Measurements from ENCODE around the gene SLC12A7. TPM values are rescaled to one million over a fixed set of nuclear protein-coding genes. Genes with fewer than 3 reads are reported as not detected.

Gene SLC12A7
- total RNA-seq, 1 donor from 2014 or later: 30.5 TPM

GRCh38 chr5:1108865-1109174, 3.0 kb downstream of the SLC12A7 start:
- no peak overlapping the region for H3K9ac ChIP-seq (ENCODE audit: low read length)
- DNase-seq (ENCODE audit: low read depth): no peak
- Mint-ChIP-seq H3K36me3 (ENCODE audit: low read depth, unreplicated experiment) (peaks cover 3% of the 10 kb centered on the region), H3K4me1 (ENCODE audit: low read depth, unreplicated experiment) (peaks cover 3% of the 10 kb centered on the region), H3K27ac (ENCODE audit: unreplicated experiment) (no peak overlapping the region), H3K4me3 (ENCODE audit: unreplicated experiment) (no peak overlapping the region), H3K9me3 (ENCODE audit: unreplicated experiment) (no peaks in the 10 kb centered on the region), H3K27me3 (ENCODE audit: low read depth, unreplicated experiment) (peaks cover 1% of the 10 kb centered on the region)
- H3K4me3 ChIP-seq (ENCODE audit: insufficient read depth, low read depth, low read length): no peak overlapping the region
- H3K36me3 ChIP-seq (ENCODE audit: insufficient read depth, low read length): no peaks in the 10 kb centered on the region
- H2AFZ ChIP-seq (ENCODE audit: low read depth, low read length): no peak overlapping the region
- no peaks in the 10 kb centered on the region for H3K9me3 ChIP-seq (ENCODE audit: insufficient read depth, low read depth, low read length)
- no peak for FAIRE-seq
- TF ChIP-seq EZH2 (IDR thresholded peaks at IDR 0.05; ENCODE audit: insufficient read depth, low read length): no peak
- TF ChIP-seq, protein P1, sequence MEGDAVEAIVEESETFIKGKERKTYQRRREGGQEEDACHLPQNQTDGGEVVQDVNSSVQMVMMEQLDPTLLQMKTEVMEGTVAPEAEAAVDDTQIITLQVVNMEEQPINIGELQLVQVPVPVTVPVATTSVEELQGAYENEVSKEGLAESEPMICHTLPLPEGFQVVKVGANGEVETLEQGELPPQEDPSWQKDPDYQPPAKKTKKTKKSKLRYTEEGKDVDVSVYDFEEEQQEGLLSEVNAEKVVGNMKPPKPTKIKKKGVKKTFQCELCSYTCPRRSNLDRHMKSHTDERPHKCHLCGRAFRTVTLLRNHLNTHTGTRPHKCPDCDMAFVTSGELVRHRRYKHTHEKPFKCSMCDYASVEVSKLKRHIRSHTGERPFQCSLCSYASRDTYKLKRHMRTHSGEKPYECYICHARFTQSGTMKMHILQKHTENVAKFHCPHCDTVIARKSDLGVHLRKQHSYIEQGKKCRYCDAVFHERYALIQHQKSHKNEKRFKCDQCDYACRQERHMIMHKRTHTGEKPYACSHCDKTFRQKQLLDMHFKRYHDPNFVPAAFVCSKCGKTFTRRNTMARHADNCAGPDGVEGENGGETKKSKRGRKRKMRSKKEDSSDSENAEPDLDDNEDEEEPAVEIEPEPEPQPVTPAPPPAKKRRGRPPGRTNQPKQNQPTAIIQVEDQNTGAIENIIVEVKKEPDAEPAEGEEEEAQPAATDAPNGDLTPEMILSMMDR (IDR thresholded peaks at IDR 0.05; ENCODE audit: insufficient read depth, low read depth, low read length): no peak
- H3K27ac ChIP-seq (ENCODE audit: low read depth, low read length): no peak overlapping the region
- no peak overlapping the region for H3K4me2 ChIP-seq (ENCODE audit: low read length)
- no peaks in the 10 kb centered on the region for H3K79me2 ChIP-seq (ENCODE audit: insufficient read depth, low read length)
- peaks cover 16% of the 10 kb centered on the region for H3K27me3 ChIP-seq (ENCODE audit: insufficient read depth, low read length)
- no peaks in the 10 kb centered on the region for H3K4me1 ChIP-seq (ENCODE audit: insufficient read depth, low read length)
- H4K20me1 ChIP-seq (ENCODE audit: insufficient read depth, low read length): peaks cover 5% of the 10 kb centered on the region

DNA sequence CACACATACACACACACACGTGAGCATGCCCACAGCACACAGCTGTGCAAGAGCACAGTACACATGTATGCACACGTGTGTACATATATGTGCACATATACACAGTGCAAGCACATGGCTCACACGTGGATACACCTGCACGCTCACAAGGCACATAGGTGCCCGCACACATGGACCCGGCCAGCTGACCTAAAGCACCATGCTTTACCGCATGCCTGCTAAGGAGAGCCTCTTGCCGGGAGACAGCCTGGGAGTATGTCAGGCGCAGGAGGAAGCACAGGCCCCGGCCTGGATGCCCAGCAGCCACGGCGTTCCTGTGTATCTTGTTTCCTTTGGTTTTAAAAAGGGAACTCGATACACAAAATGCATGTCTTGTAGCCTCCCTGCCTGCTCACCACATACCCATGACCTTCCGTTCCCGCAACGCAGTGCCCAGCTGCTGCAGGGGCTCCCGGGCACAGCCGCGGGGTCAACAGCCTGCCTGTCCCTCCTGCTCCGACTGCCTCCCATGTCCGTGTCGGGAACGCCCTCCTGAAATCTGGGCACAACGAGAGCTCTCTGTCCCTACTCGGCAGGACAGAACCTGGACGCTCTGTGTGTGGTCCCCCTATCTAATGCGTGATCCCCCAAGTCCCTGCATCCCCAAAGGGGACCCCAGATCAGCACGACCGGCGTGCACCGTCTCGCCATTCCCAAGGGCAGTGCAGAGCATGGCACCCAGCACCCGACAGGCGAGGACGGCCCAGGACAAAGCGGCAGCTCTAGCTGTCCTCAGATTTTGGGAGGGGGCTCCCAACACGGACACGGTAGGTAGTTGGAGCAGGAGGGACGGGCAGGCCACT, 3.6 kb downstream of the SLC12A7 start:
- Histone ChIP-seq H3K27me3 (ENCODE audit: insufficient read depth, low read length) (peaks cover 14% of the 10 kb centered on the region), H3K4me1 (ENCODE audit: insufficient read depth, low read length) (no peaks in the 10 kb centered on the region), H3K36me3 (ENCODE audit: insufficient read depth, low read length) (no peaks in the 10 kb centered on the region), H2AFZ (ENCODE audit: low read depth, low read length) (no peak overlapping the region), H3K79me2 (ENCODE audit: insufficient read depth, low read length) (no peaks in the 10 kb centered on the region), H3K4me3 (ENCODE audit: insufficient read depth, low read depth, low read length) (no peak overlapping the region), H4K20me1 (ENCODE audit: insufficient read depth, low read length) (peaks cover 9% of the 10 kb centered on the region), H3K9ac (ENCODE audit: low read length) (no peak overlapping the region), H3K9me3 (ENCODE audit: insufficient read depth, low read depth, low read length) (no peaks in the 10 kb centered on the region), H3K4me2 (ENCODE audit: low read length) (no peak overlapping the region), H3K27ac (ENCODE audit: low read depth, low read length) (no peak overlapping the region)
- no peaks in the 10 kb centered on the region for H3K27me3 Mint-ChIP-seq (ENCODE audit: low read depth, unreplicated experiment)
- H3K4me1 Mint-ChIP-seq (ENCODE audit: low read depth, unreplicated experiment): peaks cover 5% of the 10 kb centered on the region
- no peaks in the 10 kb centered on the region for H3K9me3 Mint-ChIP-seq (ENCODE audit: unreplicated experiment)
- DNase-seq (ENCODE audit: low read depth): no peak
- H3K36me3 Mint-ChIP-seq (ENCODE audit: low read depth, unreplicated experiment): peaks cover 3% of the 10 kb centered on the region
- no peak overlapping the region for H3K4me3 Mint-ChIP-seq (ENCODE audit: unreplicated experiment)
- FAIRE-seq: no peak
- H3K27ac Mint-ChIP-seq (ENCODE audit: unreplicated experiment): no peak overlapping the region
- TF ChIP-seq, protein P1 (IDR thresholded peaks at IDR 0.05; ENCODE audit: insufficient read depth, low read depth, low read length): no peak
- no peak for TF ChIP-seq EZH2 (IDR thresholded peaks at IDR 0.05; ENCODE audit: insufficient read depth, low read length)

Data from astrocyte (in vitro differentiated cells and primary cell).